Stomach (tissue), 9 donors: Measurements from ENCODE around the gene DCTN2. TPM values are rescaled to one million over a fixed set of nuclear protein-coding genes. Genes with fewer than 3 reads are reported as not detected.

Source experiments
- DNase-seq, 2 donors: peaks; one replicate each; pipeline versions ENCODE4 v3.0.0 to v3.0.0-alpha.2; 2013 to 2019
- H3K27ac ChIP-seq, 5 donors: fragments of 200-600 bp in 4 of 5; sonication (generic) in 4 of 5; one replicate each; pipeline ENCODE4 v1.5.1; 2013 to 2019; ENCODE audit warnings: mild to moderate bottlenecking in 1 of 5, moderate library complexity in 1 of 5
- H3K27me3 ChIP-seq, 3 donors: fragments of 200-600 bp; sonication (generic); one replicate each; pipeline ENCODE4 v1.5.1; 2017 to 2019; ENCODE audit warnings: mixed run types in 1 of 3
- H3K36me3 ChIP-seq, 4 donors: fragments of 200-600 bp; sonication (generic); 1 replicate in 3 of 4; 2 replicates in 1 of 4; pipeline ENCODE4 v1.5.1; 2016 to 2019
- H3K4me1 ChIP-seq, 4 donors: fragments of 200-600 bp; sonication (generic); one replicate each; pipeline ENCODE4 v1.5.1; 2016 to 2019
- H3K4me3 ChIP-seq, 4 donors: fragments of 200-600 bp; sonication (generic) in 3 of 4; one replicate each; pipeline ENCODE4 v1.5.1; 2016 to 2019; ENCODE audit warnings: mild to moderate bottlenecking in 1 of 4
- H3K9me3 ChIP-seq, 4 donors: fragments of 200-600 bp; sonication (generic); one replicate each; pipeline ENCODE4 v1.5.1; 2016 to 2019
- EP300 ChIP-seq: sonication (generic); formaldehyde crosslinking; IDR thresholded peaks from one replicate; pipeline ENCODE4 v1.6.1; 2017; ENCODE audit warnings: antibody characterized with exemption
- POLR2A ChIP-seq, 4 donors: fragments of 450-650 bp; IDR thresholded peaks; one replicate each; pipeline ENCODE4 v1.6.1; 2016; ENCODE audit warnings: antibody characterized with exemption in 4 of 4, control low read depth in 2 of 4, mild to moderate bottlenecking in 1 of 4, moderate library complexity in 1 of 4
- POLR2AphosphoS5 ChIP-seq, 3 donors: sonication (generic); formaldehyde crosslinking; IDR thresholded peaks; one replicate each; pipeline ENCODE4 v1.6.1; 2016; ENCODE audit warnings: antibody characterized with exemption in 3 of 3
- WGBS, 5 donors: extraction: QIAGEN DNeasy Blood & Tissue Kit in 3 of 5; methylation state at CpG; one replicate each; pipeline versions ENCODE4 v1.1.5 to v1.1.7; 2013 to 2018; 5-methylcytosine and 5-hydroxymethylcytosine counted together
- intact Hi-C: fragments of 100-400 bp; cut with DNase I; formaldehyde crosslinking; loops from one replicate; pipeline ENCODE4 v1.15.1; 2023; ENCODE audit warnings: low total_unique reads
- polyA plus RNA-seq, 3 donors: library from polyadenylated mRNA; stranded (reverse); fragments of 200-250 nt; gene quantifications; one replicate each; pipeline ENCODE4 v1.2.3, GENCODE V29; 2013
- total RNA-seq, 5 donors: library from RNA; depleted of rRNA; stranded (reverse); fragments of >200 nt; gene quantifications; one replicate each; pipeline versions ENCODE4 v1.1.0 to v1.2.3, GENCODE V29; 2014 to 2016
- TF ChIP-seq, protein P1 (sequence below), 7 experiments: fragments of 450-650 bp in 4 of 7; fragments of 200-600 bp in 3 of 7; sonication (generic) in 3 of 7; IDR thresholded peaks; one replicate each; pipeline ENCODE4 v1.5.1; 2016 to 2019; ENCODE audit warnings: antibody characterized with exemption in 7 of 7, control low read depth in 2 of 7, mild to moderate bottlenecking in 1 of 7
- donor health status: healthy with polysubstance abuse.
- donor health status: Bipolar disorder and iron deficiency.
- donor health status: healthy.

The DCTN2 gene
- total and polyA plus RNA-seq, 8 donors, result 28.6 to 177 (median 106) TPM

DNA sequence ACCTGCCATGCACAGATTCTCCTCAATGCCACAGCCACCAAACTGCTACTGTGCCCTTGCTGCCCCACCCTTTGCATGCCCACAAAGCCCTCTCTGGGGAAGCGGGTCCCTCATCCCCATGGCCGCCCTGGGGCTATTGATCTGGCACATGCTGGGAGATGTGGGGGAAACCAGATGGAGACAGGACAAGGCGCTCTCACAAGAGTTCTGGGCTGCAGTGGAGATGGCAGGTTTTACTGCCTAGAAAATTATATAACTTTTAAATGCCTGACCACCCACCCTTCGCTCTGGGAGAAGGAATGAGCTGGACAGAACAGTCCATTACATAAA, 33.4 kb upstream of the DCTN2 start:
- H3K4me1 ChIP-seq, result no peaks in the 10 kb centered on the region
- 85 to 93% (median 89%) methylated on average over 4 of the region's 4 CpGs for WGBS, 5 donors
- H3K9me3 ChIP-seq, result no peaks in the 10 kb centered on the region
- intact Hi-C loops, result loop anchor here (5.0 kb wide), 1 partner anchor 42 kb away; no protein-coding TSS in a partner anchor
- H3K27ac ChIP-seq, result no peak overlapping the region
- DNase-seq, result no peak
- H3K36me3 ChIP-seq, result peaks cover 0 to 11% (median 4%) of the 10 kb centered on the region in 4 donors
- peaks cover 0 to 7% (median 0%) of the 10 kb centered on the region in 3 donors for H3K27me3 ChIP-seq
- TF ChIP-seq POLR2A (IDR thresholded peaks at IDR 0.05) (no peak), POLR2AphosphoS5 (IDR thresholded peaks at IDR 0.05) (no peak), EP300 (no peak)
- TF ChIP-seq, protein P1, sequence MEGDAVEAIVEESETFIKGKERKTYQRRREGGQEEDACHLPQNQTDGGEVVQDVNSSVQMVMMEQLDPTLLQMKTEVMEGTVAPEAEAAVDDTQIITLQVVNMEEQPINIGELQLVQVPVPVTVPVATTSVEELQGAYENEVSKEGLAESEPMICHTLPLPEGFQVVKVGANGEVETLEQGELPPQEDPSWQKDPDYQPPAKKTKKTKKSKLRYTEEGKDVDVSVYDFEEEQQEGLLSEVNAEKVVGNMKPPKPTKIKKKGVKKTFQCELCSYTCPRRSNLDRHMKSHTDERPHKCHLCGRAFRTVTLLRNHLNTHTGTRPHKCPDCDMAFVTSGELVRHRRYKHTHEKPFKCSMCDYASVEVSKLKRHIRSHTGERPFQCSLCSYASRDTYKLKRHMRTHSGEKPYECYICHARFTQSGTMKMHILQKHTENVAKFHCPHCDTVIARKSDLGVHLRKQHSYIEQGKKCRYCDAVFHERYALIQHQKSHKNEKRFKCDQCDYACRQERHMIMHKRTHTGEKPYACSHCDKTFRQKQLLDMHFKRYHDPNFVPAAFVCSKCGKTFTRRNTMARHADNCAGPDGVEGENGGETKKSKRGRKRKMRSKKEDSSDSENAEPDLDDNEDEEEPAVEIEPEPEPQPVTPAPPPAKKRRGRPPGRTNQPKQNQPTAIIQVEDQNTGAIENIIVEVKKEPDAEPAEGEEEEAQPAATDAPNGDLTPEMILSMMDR (IDR thresholded peaks at IDR 0.05), result no peak
- no peak overlapping the region for H3K4me3 ChIP-seq

DNA sequence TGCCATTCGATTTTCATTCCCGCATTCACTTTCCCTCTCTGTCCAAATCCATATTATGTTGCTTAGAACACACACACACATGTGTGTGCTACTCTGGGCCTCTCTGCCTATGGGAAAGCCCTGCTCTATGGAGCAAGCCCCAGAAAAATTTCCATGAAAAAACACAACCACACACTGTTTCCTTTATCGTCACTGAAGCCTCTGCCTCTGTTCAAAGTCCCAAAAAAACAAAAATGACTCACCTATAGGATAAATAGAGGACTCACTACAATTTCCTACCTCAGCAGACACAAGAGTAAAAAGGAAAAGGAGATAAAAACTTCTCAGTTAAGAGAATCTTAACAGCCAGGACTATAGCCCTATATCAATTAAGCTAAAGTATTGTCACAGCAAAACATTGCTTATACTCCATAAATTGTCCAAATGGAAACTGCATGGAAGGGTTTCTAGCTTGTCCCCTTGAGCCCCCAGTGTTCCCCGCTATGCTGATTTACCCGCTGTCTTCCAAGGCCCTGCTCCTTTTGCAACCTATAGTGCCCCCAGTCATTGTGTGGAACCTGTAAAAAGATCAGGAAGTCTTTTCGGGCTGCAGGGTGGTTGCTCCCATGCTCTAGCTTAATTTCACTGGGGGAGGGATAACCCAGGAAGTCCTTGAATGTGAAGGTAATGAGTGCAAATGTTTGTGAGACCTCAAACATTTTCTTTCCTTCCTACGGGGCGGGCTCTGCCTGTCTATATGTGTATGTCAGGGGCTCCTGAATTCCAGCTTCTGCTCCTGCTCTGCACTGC, 32.9 kb upstream of the DCTN2 start:
- no peak for TF ChIP-seq POLR2AphosphoS5 (IDR thresholded peaks at IDR 0.05)
- no peak overlapping the region for H3K4me3 ChIP-seq
- H3K27ac ChIP-seq, result no peak overlapping the region
- H3K9me3 ChIP-seq, result no peaks in the 10 kb centered on the region
- H3K27me3 ChIP-seq, result peaks cover 0 to 2% (median 0%) of the 10 kb centered on the region in 3 donors
- DNase-seq, result no peak
- H3K4me1 ChIP-seq, result no peaks in the 10 kb centered on the region
- peaks cover 0 to 15% (median 4%) of the 10 kb centered on the region in 4 donors for H3K36me3 ChIP-seq
- WGBS, 5 donors, result 75 to 85% (median 83%) methylated on average over 8 of the region's 8 CpGs
- intact Hi-C loops, result loop anchor here (5.0 kb wide), 1 partner anchor 42 kb away; no protein-coding TSS in a partner anchor

DNA sequence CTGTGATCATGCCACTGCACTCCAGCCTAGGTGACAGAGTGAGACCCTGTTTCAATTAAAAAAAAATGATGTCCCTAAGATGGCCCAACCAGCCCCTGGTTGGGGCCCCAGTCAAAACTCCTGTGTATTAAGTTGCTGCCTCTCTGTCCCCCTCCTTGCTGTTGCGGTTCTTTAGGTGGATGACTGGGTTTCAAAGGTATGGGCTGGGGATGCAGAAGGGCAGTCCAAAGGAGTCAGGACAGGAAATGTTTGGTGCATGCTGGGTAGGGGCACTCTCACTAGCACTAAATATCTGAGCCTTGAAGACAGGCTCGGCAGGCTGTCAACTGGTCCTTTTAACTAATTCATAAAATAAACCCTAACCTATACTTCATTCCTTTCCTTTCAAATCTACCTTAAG, 32.0 kb upstream of the DCTN2 start:
- H3K36me3 ChIP-seq, result peaks cover 0 to 15% (median 4%) of the 10 kb centered on the region in 4 donors
- no peaks in the 10 kb centered on the region for H3K9me3 ChIP-seq
- no peaks in the 10 kb centered on the region for H3K4me1 ChIP-seq
- DNase-seq, result no peak
- no peak overlapping the region for H3K27ac ChIP-seq
- H3K4me3 ChIP-seq, result no peak overlapping the region
- TF ChIP-seq, protein P1 (IDR thresholded peaks at IDR 0.05), result no peak
- TF ChIP-seq POLR2AphosphoS5 (IDR thresholded peaks at IDR 0.05), result no peak
- no peak for TF ChIP-seq EP300
- H3K27me3 ChIP-seq, result no peaks in the 10 kb centered on the region
- 72 to 93% (median 89%) methylated on average over 2 of the region's 2 CpGs for WGBS, 5 donors
- intact Hi-C loops, result no loop called here

DNA sequence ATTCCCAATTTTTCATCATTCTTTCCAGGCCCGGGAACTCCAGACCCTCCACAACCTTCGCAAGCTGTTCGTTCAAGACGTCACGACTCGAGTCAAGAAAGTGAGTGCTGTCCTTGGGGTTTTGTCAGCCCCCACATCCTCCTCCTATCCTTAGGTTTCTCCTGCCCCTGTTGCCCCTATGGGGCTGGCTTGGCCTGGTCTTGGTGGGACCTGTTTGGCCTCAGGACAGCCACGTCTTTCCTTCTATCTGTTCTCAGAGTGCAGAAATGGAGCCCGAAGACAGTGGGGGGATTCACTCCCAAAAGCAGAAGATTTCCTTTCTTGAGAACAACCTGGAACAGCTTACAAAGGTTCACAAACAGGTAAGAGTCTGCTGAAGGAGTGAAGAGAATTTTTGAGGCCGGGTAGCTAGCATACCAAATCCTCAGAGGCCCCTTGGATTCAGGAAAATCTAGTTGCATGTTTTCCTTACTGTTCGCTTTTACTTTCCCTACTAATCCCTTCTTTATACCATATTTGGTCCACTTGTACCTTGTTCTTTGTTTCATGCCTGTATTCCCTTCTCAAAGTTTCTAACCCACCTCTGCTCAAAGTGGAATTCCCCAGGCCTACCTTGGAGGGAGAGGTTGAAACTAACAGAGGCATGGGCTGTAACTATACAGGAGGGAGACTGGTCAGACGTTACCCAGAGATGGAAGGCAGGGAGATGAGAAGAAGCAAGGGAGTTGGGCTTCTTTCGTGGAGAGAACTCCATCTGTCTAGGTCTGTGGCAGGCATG, 31.2 kb upstream of the DCTN2 start:
- 82 to 89% (median 88%) methylated on average over 12 of the region's 12 CpGs for WGBS, 5 donors

More for the DNA sequence above, 31.2 kb upstream of the DCTN2 start:
- H3K27ac ChIP-seq, result no peak overlapping the region
- H3K4me1 ChIP-seq, result no peaks in the 10 kb centered on the region
- H3K36me3 ChIP-seq, result peaks cover 0 to 15% (median 4%) of the 10 kb centered on the region in 4 donors
- no peak for TF ChIP-seq POLR2AphosphoS5 (IDR thresholded peaks at IDR 0.05)
- no peak for TF ChIP-seq POLR2A (IDR thresholded peaks at IDR 0.05)
- TF ChIP-seq, protein P1 (IDR thresholded peaks at IDR 0.05), result no peak
- TF ChIP-seq EP300, result no peak
- intact Hi-C loops, result no loop called here
- no peak for DNase-seq
- H3K4me3 ChIP-seq, result no peak overlapping the region
- H3K9me3 ChIP-seq, result no peaks in the 10 kb centered on the region
- no peaks in the 10 kb centered on the region for H3K27me3 ChIP-seq
